ENCODE data around the gene ETV5. TPM values are rescaled to one million over a fixed set of nuclear protein-coding genes. Genes with fewer than 3 reads are reported as not detected.

ETV5 gene
- total RNA-seq, 1 donor from 2014 or later: 22.9 TPM

GRCh38 chr3:186070133-186070532 lies 38.8 kb downstream of the ETV5 start:
- H3K36me3 Mint-ChIP-seq (ENCODE audit: low read depth): peaks cover 22% of the 10 kb centered on the region
- no peaks in the 10 kb centered on the region for H3K27me3 Mint-ChIP-seq (ENCODE audit: low read depth)
- no peak for DNase-seq (ENCODE audit: low spot score)
- H3K4me3 Mint-ChIP-seq (ENCODE audit: unreplicated experiment): no peak overlapping the region
- TF ChIP-seq, protein P1, sequence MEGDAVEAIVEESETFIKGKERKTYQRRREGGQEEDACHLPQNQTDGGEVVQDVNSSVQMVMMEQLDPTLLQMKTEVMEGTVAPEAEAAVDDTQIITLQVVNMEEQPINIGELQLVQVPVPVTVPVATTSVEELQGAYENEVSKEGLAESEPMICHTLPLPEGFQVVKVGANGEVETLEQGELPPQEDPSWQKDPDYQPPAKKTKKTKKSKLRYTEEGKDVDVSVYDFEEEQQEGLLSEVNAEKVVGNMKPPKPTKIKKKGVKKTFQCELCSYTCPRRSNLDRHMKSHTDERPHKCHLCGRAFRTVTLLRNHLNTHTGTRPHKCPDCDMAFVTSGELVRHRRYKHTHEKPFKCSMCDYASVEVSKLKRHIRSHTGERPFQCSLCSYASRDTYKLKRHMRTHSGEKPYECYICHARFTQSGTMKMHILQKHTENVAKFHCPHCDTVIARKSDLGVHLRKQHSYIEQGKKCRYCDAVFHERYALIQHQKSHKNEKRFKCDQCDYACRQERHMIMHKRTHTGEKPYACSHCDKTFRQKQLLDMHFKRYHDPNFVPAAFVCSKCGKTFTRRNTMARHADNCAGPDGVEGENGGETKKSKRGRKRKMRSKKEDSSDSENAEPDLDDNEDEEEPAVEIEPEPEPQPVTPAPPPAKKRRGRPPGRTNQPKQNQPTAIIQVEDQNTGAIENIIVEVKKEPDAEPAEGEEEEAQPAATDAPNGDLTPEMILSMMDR (IDR thresholded peaks at IDR 0.05): no peak
- H3K9me3 Mint-ChIP-seq (ENCODE audit: low read depth): peaks cover 4% of the 10 kb centered on the region
- no peaks in the 10 kb centered on the region for H3K4me1 Mint-ChIP-seq (ENCODE audit: low read depth)
- H3K27ac Mint-ChIP-seq (ENCODE audit: unreplicated experiment): no peak overlapping the region

DNA sequence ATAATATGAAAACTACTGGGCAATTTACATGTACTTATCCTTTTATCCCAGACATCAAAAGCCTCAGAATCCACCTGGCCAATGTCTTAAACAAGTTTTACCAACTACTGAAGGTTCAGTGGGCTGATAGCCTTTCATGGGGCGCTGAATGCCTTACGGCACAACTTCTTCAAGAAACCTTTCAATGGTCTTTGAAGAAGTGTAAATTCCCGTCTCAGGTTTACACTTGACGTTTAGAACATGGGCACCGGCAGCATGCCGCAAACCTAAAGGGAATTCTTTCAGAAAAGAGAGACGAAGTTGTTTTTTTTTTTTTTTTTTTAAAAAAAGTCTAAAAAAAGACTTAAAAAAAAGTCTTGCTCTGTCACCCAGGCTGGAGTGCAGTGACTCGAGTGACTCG lies 39.7 kb downstream of the ETV5 start:
- no peak overlapping the region for H3K4me3 Mint-ChIP-seq (ENCODE audit: unreplicated experiment)
- H3K36me3 Mint-ChIP-seq (ENCODE audit: low read depth): peaks cover 20% of the 10 kb centered on the region
- DNase-seq (ENCODE audit: low spot score): no peak
- no peak overlapping the region for H3K27ac Mint-ChIP-seq (ENCODE audit: unreplicated experiment)
- TF ChIP-seq, protein P1 (IDR thresholded peaks at IDR 0.05): no peak
- no peaks in the 10 kb centered on the region for H3K27me3 Mint-ChIP-seq (ENCODE audit: low read depth)
- no peaks in the 10 kb centered on the region for H3K9me3 Mint-ChIP-seq (ENCODE audit: low read depth)
- no peaks in the 10 kb centered on the region for H3K4me1 Mint-ChIP-seq (ENCODE audit: low read depth)

- H3K36me3 Mint-ChIP-seq (ENCODE audit: low read depth): peaks cover 23% of the 10 kb centered on the region
- no peak for DNase-seq (ENCODE audit: low spot score)
- no peaks in the 10 kb centered on the region for H3K9me3 Mint-ChIP-seq (ENCODE audit: low read depth)
- H3K4me1 Mint-ChIP-seq (ENCODE audit: low read depth): no peaks in the 10 kb centered on the region
- H3K4me3 Mint-ChIP-seq (ENCODE audit: unreplicated experiment): no peak overlapping the region
- H3K27ac Mint-ChIP-seq (ENCODE audit: unreplicated experiment): no peak overlapping the region
- H3K27me3 Mint-ChIP-seq (ENCODE audit: low read depth): no peaks in the 10 kb centered on the region
- TF ChIP-seq, protein P1 (IDR thresholded peaks at IDR 0.05): no peak
Observed at GRCh38 chr3:186068243-186068552, 40.7 kb downstream of the ETV5 start.

GRCh38 chr3:186067360-186068242 lies 41.3 kb downstream of the ETV5 start:
- Mint-ChIP-seq H3K27me3 (ENCODE audit: low read depth) (no peaks in the 10 kb centered on the region), H3K27ac (ENCODE audit: unreplicated experiment) (no peak overlapping the region), H3K4me1 (ENCODE audit: low read depth) (no peaks in the 10 kb centered on the region), H3K4me3 (ENCODE audit: unreplicated experiment) (no peak overlapping the region), H3K36me3 (ENCODE audit: low read depth) (peaks cover 23% of the 10 kb centered on the region), H3K9me3 (ENCODE audit: low read depth) (no peaks in the 10 kb centered on the region)
- TF ChIP-seq, protein P1 (IDR thresholded peaks at IDR 0.05): no peak
- no peak for DNase-seq (ENCODE audit: low spot score)

DNA sequence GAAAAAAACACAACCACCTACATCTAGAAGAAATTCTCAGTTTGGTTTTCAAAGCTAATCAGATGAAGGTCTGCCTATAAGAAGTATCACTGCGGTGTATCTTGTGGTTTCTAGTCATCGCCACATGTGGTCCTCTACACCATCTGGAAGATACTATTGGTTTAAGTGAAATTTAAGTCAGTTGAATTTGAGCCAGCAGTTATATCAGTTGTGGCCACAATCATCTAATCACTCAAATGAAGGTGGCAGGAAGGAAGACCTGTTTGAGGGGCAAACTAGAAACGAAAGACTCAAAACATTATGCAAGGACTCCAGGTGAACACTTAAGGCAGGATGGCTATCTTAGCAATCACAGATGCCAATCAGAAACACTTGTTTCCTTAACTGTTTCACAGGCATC lies 48.7 kb downstream of the ETV5 start:
- no peaks in the 10 kb centered on the region for H3K9me3 Mint-ChIP-seq (ENCODE audit: low read depth)
- DNase-seq (ENCODE audit: low spot score): no peak
- no peaks in the 10 kb centered on the region for H3K27me3 Mint-ChIP-seq (ENCODE audit: low read depth)
- H3K4me3 Mint-ChIP-seq (ENCODE audit: unreplicated experiment): no peak overlapping the region
- TF ChIP-seq, protein P1 (IDR thresholded peaks at IDR 0.05): no peak
- no peak overlapping the region for H3K27ac Mint-ChIP-seq (ENCODE audit: unreplicated experiment)
- peaks cover 22% of the 10 kb centered on the region for H3K36me3 Mint-ChIP-seq (ENCODE audit: low read depth)
- no peaks in the 10 kb centered on the region for H3K4me1 Mint-ChIP-seq (ENCODE audit: low read depth)

All from chondrocyte (in vitro differentiated cells).